ENCODE data around the gene BMI1. TPM values are rescaled to one million over a fixed set of nuclear protein-coding genes. Genes with fewer than 3 reads are reported as not detected.
"Not testable (repeated sequence)": the region's sequence is repeated elsewhere in the genome, so short reads cannot be mapped to it uniquely, and the experiment has no call there.

The BMI1 gene
- total RNA-seq, 2 donors from 2014 or later: 56.5 to 71.7 TPM

- DNase-seq (ENCODE audit: low spot score): no peak
- intact Hi-C loops (cut with DNase I): no loop called here
Measured at GRCh38 chr10:22351131-22351703, 30.3 kb downstream of the BMI1 start.

- intact Hi-C loops (cut with DNase I): no loop called here
- DNase-seq (ENCODE audit: low spot score): no peak
Measured at GRCh38 chr10:22356324-22356873, 35.5 kb downstream of the BMI1 start.

GRCh38 chr10:22357770-22358169, 36.9 kb downstream of the BMI1 start:
- intact Hi-C loops (cut with DNase I); DNase-seq (ENCODE audit: low spot score): not testable (repeated sequence)

- intact Hi-C loops (cut with DNase I): no loop called here
- no peak for DNase-seq (ENCODE audit: low spot score)
Measured at GRCh38 chr10:22363305-22363704, 42.4 kb downstream of the BMI1 start.

- no peak for DNase-seq (ENCODE audit: low spot score)
- intact Hi-C loops (cut with DNase I): no loop called here
Measured at GRCh38 chr10:22364407-22365140, 43.7 kb downstream of the BMI1 start.

- intact Hi-C loops (cut with DNase I): no loop called here
- DNase-seq (ENCODE audit: low spot score): no peak
Measured at GRCh38 chr10:22365233-22365632, 44.3 kb downstream of the BMI1 start.

GRCh38 chr10:22365644-22366434, 44.9 kb downstream of the BMI1 start:
- intact Hi-C loops (cut with DNase I): no loop called here
- no peak for DNase-seq (ENCODE audit: low spot score)

- intact Hi-C loops (cut with DNase I): no loop called here
- DNase-seq (ENCODE audit: low spot score): no peak
Measured at GRCh38 chr10:22366435-22366703, 45.5 kb downstream of the BMI1 start.

- intact Hi-C loops (cut with DNase I): no loop called here
- no peak for DNase-seq (ENCODE audit: low spot score)
Measured at GRCh38 chr10:22366771-22367170, 45.9 kb downstream of the BMI1 start.

GRCh38 chr10:22367471-22367870, 46.6 kb downstream of the BMI1 start:
- no peak for DNase-seq (ENCODE audit: low spot score)

GRCh38 chr10:22368402-22368801, 47.5 kb downstream of the BMI1 start:
- intact Hi-C loops (cut with DNase I): no loop called here

More at GRCh38 chr10:22367471-22367870, 46.6 kb downstream of the BMI1 start:
- intact Hi-C loops (cut with DNase I): no loop called here

GRCh38 chr10:22368981-22369380, 48.1 kb downstream of the BMI1 start:
- intact Hi-C loops (cut with DNase I): no loop called here
- no peak for DNase-seq (ENCODE audit: low spot score)

More at GRCh38 chr10:22368402-22368801, 47.5 kb downstream of the BMI1 start:
- DNase-seq (ENCODE audit: low spot score): no peak

GRCh38 chr10:22369434-22370072, 48.7 kb downstream of the BMI1 start:
- intact Hi-C loops (cut with DNase I): no loop called here
- no peak for DNase-seq (ENCODE audit: low spot score)

- intact Hi-C loops (cut with DNase I): no loop called here
- no peak for DNase-seq (ENCODE audit: low spot score)
Measured at GRCh38 chr10:22370320-22370719, 49.4 kb downstream of the BMI1 start.

- intact Hi-C loops (cut with DNase I): no loop called here
Measured at GRCh38 chr10:22372298-22372697, 51.4 kb downstream of the BMI1 start.

GRCh38 chr10:22372917-22373316, 52.0 kb downstream of the BMI1 start:
- no peak for DNase-seq (ENCODE audit: low spot score)
- intact Hi-C loops (cut with DNase I): no loop called here

More at GRCh38 chr10:22372298-22372697, 51.4 kb downstream of the BMI1 start:
- DNase-seq (ENCODE audit: low spot score): no peak

GRCh38 chr10:22374489-22375126, 53.7 kb downstream of the BMI1 start:
- intact Hi-C loops (cut with DNase I): no loop called here
- no peak for DNase-seq (ENCODE audit: low spot score)

- DNase-seq (ENCODE audit: low spot score): no peak
- intact Hi-C loops (cut with DNase I): no loop called here
Measured at GRCh38 chr10:22379059-22379458, 58.2 kb downstream of the BMI1 start.
